Fibroblast of pulmonary artery (primary cell): Measurements from ENCODE around the gene TTC27.

ENCODE experiments used
- DNase-seq: peaks from one replicate; pipeline ENCODE4 v3.0.0-alpha.2; 2010; ENCODE audit warnings: low read depth
- H3K4me3 ChIP-seq: replicated peaks from 2 replicates; pipeline ENCODE4 v1.5.1; 2011; ENCODE audit warnings: low read depth, mild to moderate bottlenecking, control low read depth, low read length, moderate library complexity
- TF ChIP-seq, protein P1 (sequence below): IDR thresholded peaks from 2 replicates; pipeline ENCODE4 v1.5.1; 2011; ENCODE audit warnings: mild to moderate bottlenecking, control low read depth, low read length, inconsistent platforms; ENCODE audit errors: missing control alignments

TTC27 gene

GRCh38 chr2:32706815-32707579, 79.1 kb downstream of the TTC27 start:
- TF ChIP-seq, protein P1, sequence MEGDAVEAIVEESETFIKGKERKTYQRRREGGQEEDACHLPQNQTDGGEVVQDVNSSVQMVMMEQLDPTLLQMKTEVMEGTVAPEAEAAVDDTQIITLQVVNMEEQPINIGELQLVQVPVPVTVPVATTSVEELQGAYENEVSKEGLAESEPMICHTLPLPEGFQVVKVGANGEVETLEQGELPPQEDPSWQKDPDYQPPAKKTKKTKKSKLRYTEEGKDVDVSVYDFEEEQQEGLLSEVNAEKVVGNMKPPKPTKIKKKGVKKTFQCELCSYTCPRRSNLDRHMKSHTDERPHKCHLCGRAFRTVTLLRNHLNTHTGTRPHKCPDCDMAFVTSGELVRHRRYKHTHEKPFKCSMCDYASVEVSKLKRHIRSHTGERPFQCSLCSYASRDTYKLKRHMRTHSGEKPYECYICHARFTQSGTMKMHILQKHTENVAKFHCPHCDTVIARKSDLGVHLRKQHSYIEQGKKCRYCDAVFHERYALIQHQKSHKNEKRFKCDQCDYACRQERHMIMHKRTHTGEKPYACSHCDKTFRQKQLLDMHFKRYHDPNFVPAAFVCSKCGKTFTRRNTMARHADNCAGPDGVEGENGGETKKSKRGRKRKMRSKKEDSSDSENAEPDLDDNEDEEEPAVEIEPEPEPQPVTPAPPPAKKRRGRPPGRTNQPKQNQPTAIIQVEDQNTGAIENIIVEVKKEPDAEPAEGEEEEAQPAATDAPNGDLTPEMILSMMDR, result no peak
- no peak for DNase-seq
- H3K4me3 ChIP-seq, result no peak overlapping the region

DNA sequence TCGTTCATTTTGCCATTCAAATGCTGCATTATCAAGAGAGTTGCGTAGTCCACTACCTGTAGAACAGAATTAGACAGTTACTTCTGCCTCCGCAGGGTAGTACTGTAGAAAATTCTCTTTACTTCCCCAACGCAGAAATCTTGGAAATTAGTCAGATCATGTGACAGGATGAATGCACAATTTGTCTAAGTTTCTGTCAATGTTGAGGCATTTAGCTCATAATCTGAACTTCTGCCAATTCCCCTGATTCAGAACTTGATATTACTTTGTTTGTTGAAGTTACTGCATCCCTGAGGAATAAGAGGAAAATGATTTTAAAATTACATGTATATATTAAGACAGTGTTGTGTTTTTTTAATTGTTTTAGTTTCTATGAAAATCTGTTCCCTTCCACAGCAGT, 83.4 kb downstream of the TTC27 start:
- peak; percentile 92 for DNase-seq
- TF ChIP-seq, protein P1, result no peak
- no peak overlapping the region for H3K4me3 ChIP-seq

- TF ChIP-seq, protein P1, result no peak
- no peak for DNase-seq
- no peak overlapping the region for H3K4me3 ChIP-seq
Measured at GRCh38 chr2:32711908-32712501, 84.2 kb downstream of the TTC27 start.

DNA sequence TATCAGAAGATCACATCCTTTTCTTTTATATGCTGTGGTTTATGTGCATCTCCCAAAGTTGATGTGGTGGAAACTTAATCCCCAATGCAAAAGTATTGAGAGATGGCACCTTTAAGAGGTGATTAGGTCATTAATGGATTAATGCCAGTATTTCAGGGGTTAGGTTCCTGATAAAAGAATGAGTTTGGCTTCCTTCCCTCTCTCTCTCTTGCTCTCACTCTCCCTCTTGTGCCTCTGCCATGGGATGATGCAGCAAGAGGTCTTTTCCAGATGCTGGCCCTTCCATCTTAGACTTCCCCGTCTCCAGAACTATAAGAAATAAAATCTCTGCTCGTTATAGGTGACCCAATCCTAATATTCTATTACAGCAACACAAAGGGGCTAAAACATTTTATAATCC, 85.0 kb downstream of the TTC27 start:
- no peak overlapping the region for H3K4me3 ChIP-seq
- DNase-seq, result peak; percentile 84
- TF ChIP-seq, protein P1, result no peak

DNA sequence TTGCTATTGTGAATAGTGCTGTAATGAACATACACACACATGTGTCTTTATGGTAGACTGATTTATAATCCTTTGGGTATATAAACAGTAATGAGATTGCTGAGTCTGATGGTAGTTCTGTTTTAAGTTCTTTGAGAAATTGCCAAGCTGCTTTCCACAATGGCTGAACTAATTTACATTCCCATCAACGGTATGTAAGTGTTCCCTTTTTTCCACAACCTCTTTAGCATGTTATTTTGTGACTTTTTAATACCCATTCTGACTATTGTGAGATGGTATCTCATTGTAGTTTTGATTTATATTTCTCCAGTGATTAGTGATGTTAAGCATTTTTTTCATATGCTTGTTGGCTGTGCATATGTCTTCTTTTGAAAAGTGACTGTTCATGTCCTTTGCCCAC, 86.7 kb downstream of the TTC27 start:
- no peak for DNase-seq
- no peak overlapping the region for H3K4me3 ChIP-seq
- TF ChIP-seq, protein P1, result no peak

DNA sequence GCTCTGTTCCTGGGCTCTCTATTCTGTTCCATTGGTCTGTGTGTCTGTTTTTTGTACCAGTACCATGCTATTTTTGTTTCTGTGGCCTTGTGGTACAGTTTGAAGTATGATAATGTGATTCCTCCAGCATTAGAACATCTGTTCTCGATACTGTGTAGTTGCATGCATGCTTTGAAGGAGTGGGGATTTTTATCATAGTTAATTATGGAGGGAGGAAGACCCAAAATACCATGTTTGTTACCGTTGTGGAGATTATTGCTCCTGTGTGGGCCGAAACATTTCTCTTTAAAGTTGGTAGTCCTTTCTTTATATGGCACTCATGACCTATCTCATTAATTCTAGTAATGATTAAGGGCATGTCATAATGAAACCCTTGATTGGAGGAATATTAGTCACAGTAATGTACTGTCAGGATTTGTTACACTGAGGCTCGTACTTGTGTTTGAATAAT, 87.6 kb downstream of the TTC27 start:
- TF ChIP-seq, protein P1, result no peak
- DNase-seq, result no peak
- H3K4me3 ChIP-seq, result no peak overlapping the region

DNA sequence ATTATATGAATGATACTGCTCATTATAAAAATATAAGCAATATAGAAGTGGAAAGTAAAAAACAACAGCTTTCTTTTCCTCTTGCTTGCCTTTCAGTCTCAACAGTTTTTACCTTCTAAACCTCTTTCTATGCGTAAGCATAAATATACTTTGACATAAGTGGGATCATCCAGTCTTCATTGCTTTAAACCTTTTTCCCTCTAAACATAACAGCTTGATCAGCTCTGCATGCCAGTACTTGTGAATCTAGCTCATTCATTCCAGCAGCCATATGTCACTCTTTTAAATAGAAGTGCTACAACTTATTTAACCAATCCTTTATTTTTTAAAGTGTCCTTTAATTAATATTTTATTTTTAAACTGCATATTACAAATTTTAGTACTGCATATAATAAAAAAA, 88.1 kb downstream of the TTC27 start:
- DNase-seq, result no peak
- no peak overlapping the region for H3K4me3 ChIP-seq
- TF ChIP-seq, protein P1, result no peak
